HCT116 (cell line): ENCODE results near the gene CHKA. TPM values are rescaled to one million over a fixed set of nuclear protein-coding genes. Genes with fewer than 3 reads are reported as not detected.

Experiments used
- ATAC-seq: fragments of 200-7000 bp; cut with Tn5 transposase; 2 replicates; pipeline ENCODE4 v1.9.1; 2020; ENCODE audit warnings: mild to moderate bottlenecking, moderate library complexity
- BruUV-seq: library from RNA; stranded (reverse); fragments of 400-500 nt; replicated peaks from 2 replicates; lab custom pipeline; 2021; lab: Mats Ljungman, UMichigan
- CTCF ChIA-PET: fragments of 300-600 bp; sonication (Branson Sonifier 250); formaldehyde crosslinking; loops from one replicate; lab custom pipeline; 2021; ENCODE audit warnings: antibody characterized with exemption; lab: Charles Lee
- POLR2A ChIA-PET: fragments of 300-600, 350-600 bp; sonication (Branson Sonifier 250); formaldehyde crosslinking; loops from one replicate; lab custom pipeline; 2021; ENCODE audit warnings: antibody characterized with exemption; lab: Charles Lee
- RAD21 ChIA-PET, 2 experiments: fragments of 300-600 bp; sonication (Branson Sonifier 250); formaldehyde crosslinking; loops; one replicate each; lab custom pipeline; 2023; ENCODE audit warnings: low total read pairs in 2 of 2; ENCODE audit not compliant: uncharacterized antibody in 2 of 2, unreplicated experiment in 2 of 2, low non-redundant PET in 1 of 2; lab: Charles Lee
- DNase-seq: peaks from one replicate; pipeline ENCODE4 v3.0.0-alpha.2; 2010; ENCODE audit warnings: low read depth, low spot score
- H2AFZ ChIP-seq: fragments of 200-600 bp; shearing (Covaris generic), sonication (generic); 2 replicates; pipeline ENCODE4 v1.6.1; 2017; ENCODE audit warnings: low read depth, mixed run types, mixed read lengths, antibody characterized with exemption, low read length; ENCODE audit not compliant: poor library complexity, severe bottlenecking
- H3K27ac ChIP-seq: 2 replicates; pipeline ENCODE4 v1.5.1; 2012; ENCODE audit warnings: low read depth, low read length
- H3K27me3 ChIP-seq: fragments of 200-600 bp; sonication (generic); 2 replicates; pipeline ENCODE4 v1.6.1; 2016; ENCODE audit warnings: mixed run types, low read length, mixed read lengths; ENCODE audit not compliant: insufficient read depth
- H3K36me3 ChIP-seq, 2 experiments: fragments of 200-500 bp in 1 of 2; fragments of 200-600 bp in 1 of 2; sonication (Bioruptor generic) in 1 of 2; sonication (generic) in 1 of 2; 2 replicates each; pipeline versions ENCODE4 v1.5.1 to v1.6.1; 2014 to 2016; ENCODE audit warnings: low read length in 2 of 2, inconsistent platforms in 1 of 2, mixed read lengths in 1 of 2, mixed run types in 1 of 2; ENCODE audit not compliant: insufficient read depth in 2 of 2, control insufficient read depth in 1 of 2
- H3K4me1 ChIP-seq, 2 experiments: fragments of 200-600 bp in 1 of 2; sonication (generic) in 1 of 2; 2 replicates each; pipeline versions ENCODE4 v1.5.1 to v1.6.1; 2012 to 2017; ENCODE audit warnings: low read length in 2 of 2, inconsistent platforms in 1 of 2, mild to moderate bottlenecking in 1 of 2, mixed read lengths in 1 of 2, mixed run types in 1 of 2, moderate library complexity in 1 of 2; ENCODE audit not compliant: insufficient read depth in 2 of 2, control insufficient read depth in 1 of 2
- H3K4me2 ChIP-seq: fragments of 200-600 bp; sonication (generic); 2 replicates; pipeline ENCODE4 v1.6.1; 2017; ENCODE audit warnings: mixed run types, low read length, mixed read lengths
- H3K4me3 ChIP-seq, 2 experiments: fragments of 200-600 bp in 1 of 2; sonication (generic) in 1 of 2; replicated peaks in 1 of 2; 2 replicates each; pipeline ENCODE4 v1.5.1; 2011 to 2016; ENCODE audit warnings: low read length in 2 of 2, control low read depth in 1 of 2, low read depth in 1 of 2, mild to moderate bottlenecking in 1 of 2, mixed read lengths in 1 of 2, mixed run types in 1 of 2
- H3K79me2 ChIP-seq: fragments of 200-600 bp; sonication (generic); 2 replicates; pipeline ENCODE4 v1.6.1; 2017; ENCODE audit warnings: mild to moderate bottlenecking, mixed run types, low read length, moderate library complexity, mixed read lengths; ENCODE audit not compliant: insufficient read depth
- H3K9ac ChIP-seq: fragments of 200-600 bp; sonication (generic); 2 replicates; pipeline ENCODE4 v1.6.1; 2016; ENCODE audit warnings: low read length, mixed read lengths
- H3K9me2 ChIP-seq: fragments of 200-600 bp; sonication (generic), shearing (Covaris generic); 2 replicates; pipeline ENCODE4 v1.6.1; 2017; ENCODE audit warnings: mixed run types, mild to moderate bottlenecking, moderate library complexity; ENCODE audit not compliant: insufficient read depth
- H3K9me3 ChIP-seq, 2 experiments: fragments of 200-500 bp in 1 of 2; fragments of 200-600 bp in 1 of 2; sonication (Bioruptor generic) in 1 of 2; sonication (generic) in 1 of 2; 2 replicates each; pipeline ENCODE4 v1.6.1; 2014 to 2017; ENCODE audit warnings: low read length in 2 of 2, mixed read lengths in 2 of 2, inconsistent platforms in 1 of 2, low read depth in 1 of 2, mild to moderate bottlenecking in 1 of 2, mixed run types in 1 of 2, moderate library complexity in 1 of 2; ENCODE audit not compliant: control insufficient read depth in 1 of 2, insufficient read depth in 1 of 2
- H4K20me1 ChIP-seq: fragments of 200-600 bp; sonication (generic), shearing (Covaris generic); 2 replicates; pipeline ENCODE4 v1.6.1; 2017; ENCODE audit warnings: mixed run types, mild to moderate bottlenecking, moderate library complexity; ENCODE audit not compliant: insufficient read depth
- CEBPB ChIP-seq: IDR thresholded peaks from 2 replicates; pipeline ENCODE4 v1.6.1; 2012; ENCODE audit warnings: low read depth
- EZH2phosphoT487 ChIP-seq: fragments of 200-600 bp; IDR thresholded peaks from 2 replicates; pipeline ENCODE4 v1.6.1; 2018; ENCODE audit warnings: antibody characterized with exemption, borderline replicate concordance
- JUND ChIP-seq: IDR thresholded peaks from 2 replicates; pipeline ENCODE4 v1.6.1; 2012
- POLR2AphosphoS5 ChIP-seq: IDR thresholded peaks from 2 replicates; pipeline ENCODE4 v1.6.1; 2011; ENCODE audit warnings: mild to moderate bottlenecking, low read depth, low read length, moderate library complexity
- SP1 ChIP-seq: IDR thresholded peaks from 2 replicates; pipeline ENCODE4 v1.6.1; 2012; ENCODE audit warnings: low read depth
- SRF ChIP-seq: IDR thresholded peaks from 2 replicates; pipeline ENCODE4 v1.6.1; 2012; ENCODE audit warnings: low read depth
- YY1 ChIP-seq: IDR thresholded peaks from 2 replicates; pipeline ENCODE4 v1.6.1; 2011; ENCODE audit warnings: low read length, low read depth, moderate library complexity, mild to moderate bottlenecking; ENCODE audit not compliant: insufficient replicate concordance; ENCODE audit errors: extremely low read depth
- ZNF274 ChIP-seq: fragments of 200-500 bp; sonication (Bioruptor generic); IDR thresholded peaks from 2 replicates; pipeline ENCODE4 v1.6.1; 2014; ENCODE audit warnings: mild to moderate bottlenecking, low read depth, low read length, inconsistent platforms
- intact Hi-C: fragments of 100-400 bp; cut with micrococcal nuclease; formaldehyde crosslinking; loops from 2 replicates; pipeline ENCODE4 v1.10.0; 2022
- total RNA-seq: library from RNA; stranded (reverse); gene quantifications from one replicate; pipeline ENCODE4 v1.2.1, GENCODE V29; 2021; ENCODE audit not compliant: unreplicated experiment
- TF ChIP-seq, protein P1 (sequence below), 3 experiments: fragments of 200-600 bp in 1 of 3; sonication (generic) in 1 of 3; IDR thresholded peaks in 2 of 3; conservative IDR thresholded peaks in 1 of 3; 2 replicates each; pipeline ENCODE4 v1.5.1; 2012 to 2017; ENCODE audit warnings: low read depth in 2 of 3, low read length in 2 of 3, antibody characterized with exemption in 1 of 3, borderline replicate concordance in 1 of 3, control low read depth in 1 of 3, mild to moderate bottlenecking in 1 of 3, mixed read lengths in 1 of 3, mixed run types in 1 of 3, moderate library complexity in 1 of 3; ENCODE audit not compliant: insufficient read depth in 1 of 3

The CHKA gene
- total RNA-seq, 1 experiment from 2014 or later: 33.1 TPM

DNA sequence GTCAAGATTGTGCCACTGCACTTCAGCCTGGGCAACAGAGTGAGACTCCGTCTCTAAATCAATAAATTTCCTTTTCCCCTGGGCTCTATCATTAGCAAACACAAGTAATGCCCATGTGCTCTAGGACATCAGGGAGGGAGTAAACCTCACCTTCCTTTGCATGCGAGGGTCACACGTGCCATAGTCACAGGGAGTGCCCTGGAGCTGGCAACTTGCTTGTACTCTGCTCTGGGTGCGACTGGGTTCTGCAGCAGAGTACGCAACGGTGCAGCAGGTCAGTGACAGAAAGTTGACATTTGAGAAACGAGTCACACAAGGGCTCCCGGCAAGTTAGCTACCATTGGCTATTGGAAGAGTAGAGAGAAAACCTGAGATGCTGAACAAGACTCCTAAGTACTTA is 32.6 kb upstream of the CHKA start (continued):
- no peak for TF ChIP-seq SRF
- TF ChIP-seq, all 23 proteins: peak for 0

DNA sequence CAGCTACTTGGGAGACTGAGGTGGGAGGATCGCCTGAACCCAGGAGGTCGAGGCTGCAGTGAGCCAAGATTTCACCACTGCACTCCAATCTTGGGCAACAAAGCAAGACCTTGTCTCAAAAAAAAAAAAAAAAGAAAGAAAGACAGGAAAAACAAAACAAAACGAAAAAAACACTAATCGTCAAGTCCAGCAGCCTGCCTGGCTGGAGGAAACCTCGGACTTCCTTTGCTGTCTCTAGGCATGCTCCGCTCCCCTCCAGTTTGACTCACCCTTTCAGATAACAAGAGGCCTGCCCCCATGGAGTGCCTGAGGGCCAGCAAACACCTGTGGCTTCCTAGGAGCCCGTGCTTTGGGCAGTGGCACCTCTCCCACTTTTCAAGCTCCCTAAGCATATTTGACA is 28.8 kb upstream of the CHKA start:
- peaks cover 16 to 24% of the 10 kb centered on the region in 2 experiments; a peak in 3 of 4 replicates for H3K4me1 ChIP-seq
- no peaks in the 10 kb centered on the region for H3K9me3 ChIP-seq
- BruUV-seq: no TSS peak
- no peak overlapping the region for H3K9ac ChIP-seq
- TF ChIP-seq SP1 (no peak), YY1 (no peak), POLR2AphosphoS5 (no peak), SRF (no peak), JUND (no peak), ZNF274 (no peak), EZH2phosphoT487 (no peak), CEBPB (no peak)
- TF ChIP-seq, protein P1, sequence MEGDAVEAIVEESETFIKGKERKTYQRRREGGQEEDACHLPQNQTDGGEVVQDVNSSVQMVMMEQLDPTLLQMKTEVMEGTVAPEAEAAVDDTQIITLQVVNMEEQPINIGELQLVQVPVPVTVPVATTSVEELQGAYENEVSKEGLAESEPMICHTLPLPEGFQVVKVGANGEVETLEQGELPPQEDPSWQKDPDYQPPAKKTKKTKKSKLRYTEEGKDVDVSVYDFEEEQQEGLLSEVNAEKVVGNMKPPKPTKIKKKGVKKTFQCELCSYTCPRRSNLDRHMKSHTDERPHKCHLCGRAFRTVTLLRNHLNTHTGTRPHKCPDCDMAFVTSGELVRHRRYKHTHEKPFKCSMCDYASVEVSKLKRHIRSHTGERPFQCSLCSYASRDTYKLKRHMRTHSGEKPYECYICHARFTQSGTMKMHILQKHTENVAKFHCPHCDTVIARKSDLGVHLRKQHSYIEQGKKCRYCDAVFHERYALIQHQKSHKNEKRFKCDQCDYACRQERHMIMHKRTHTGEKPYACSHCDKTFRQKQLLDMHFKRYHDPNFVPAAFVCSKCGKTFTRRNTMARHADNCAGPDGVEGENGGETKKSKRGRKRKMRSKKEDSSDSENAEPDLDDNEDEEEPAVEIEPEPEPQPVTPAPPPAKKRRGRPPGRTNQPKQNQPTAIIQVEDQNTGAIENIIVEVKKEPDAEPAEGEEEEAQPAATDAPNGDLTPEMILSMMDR (IDR thresholded peaks at IDR 0.05 in 2 of 3, conservative IDR thresholded peaks at IDR 0.05 in 1 of 3; ENCODE audit: borderline replicate concordance in 1 of 3, insufficient read depth in 1 of 3, low read depth in 2 of 3, low read length in 2 of 3): no peak
- H3K4me2 ChIP-seq: no peak overlapping the region
- H3K27ac ChIP-seq: no peak overlapping the region
- H4K20me1 ChIP-seq: no peaks in the 10 kb centered on the region
- no peaks in the 10 kb centered on the region for H3K9me2 ChIP-seq
- H3K79me2 ChIP-seq: no peaks in the 10 kb centered on the region
- ChIA-PET POLR2A (no interaction called here), CTCF (no interaction called here), RAD21 (no interaction called here)
- H3K4me3 ChIP-seq: no peak overlapping the region
- no peak for ATAC-seq
- H3K36me3 ChIP-seq: no peaks in the 10 kb centered on the region
- no peaks in the 10 kb centered on the region for H3K27me3 ChIP-seq
- no peak for DNase-seq
- intact Hi-C loops: no loop called here
- no peak overlapping the region for H2AFZ ChIP-seq
